Colonic mucosa (tissue), 4 donors: ENCODE measurements around the gene DHRS7C. TPM values are rescaled to one million over a fixed set of nuclear protein-coding genes. Genes with fewer than 3 reads are reported as not detected.

ENCODE experiments used
- DNase-seq: peaks from one replicate; pipeline ENCODE4 v3.0.0-alpha.2; 2020
- H3K27ac ChIP-seq: fragments of 200-600 bp; one replicate; pipeline ENCODE4 v1.8.0; 2021
- H3K27me3 ChIP-seq: fragments of 200-600 bp; one replicate; pipeline ENCODE4 v1.8.0; 2021
- H3K36me3 ChIP-seq: fragments of 200-600 bp; one replicate; pipeline ENCODE4 v1.8.0; 2021
- H3K4me1 ChIP-seq: fragments of 200-600 bp; one replicate; pipeline ENCODE4 v1.8.0; 2021; ENCODE audit warnings: mild to moderate bottlenecking
- H3K4me3 ChIP-seq: fragments of 200-600 bp; one replicate; pipeline ENCODE4 v1.8.0; 2021
- H3K9ac ChIP-seq, 2 donors: one replicate each; pipeline ENCODE4 v1.7.0; 2013; ENCODE audit warnings: control low read depth in 2 of 2, low read depth in 2 of 2, low read length in 2 of 2
- H3K9me3 ChIP-seq: fragments of 200-600 bp; one replicate; pipeline ENCODE4 v1.8.0; 2021
- CTCF ChIP-seq: fragments of 200-600 bp; IDR thresholded peaks from one replicate; pipeline ENCODE4 v1.8.0; 2022; ENCODE audit warnings: antibody characterized with exemption, mild to moderate bottlenecking
- intact Hi-C: fragments of 100-400 bp; cut with DNase I; formaldehyde crosslinking; loops from one replicate; pipeline ENCODE4 v1.14.1; 2022
- total RNA-seq, 2 donors: library from RNA; stranded (reverse); fragmentation: NEBNext Ultra II Directional in 1 of 2; extraction: Animal tissue kit (Norgen Biotek cat#: 25700) in 1 of 2; gene quantifications; one replicate each; pipeline ENCODE4 v1.2.1, GENCODE V29; 2021
- donor health status: healthy.
- donor health status: DM: no; HTN: no; CAD: no.
- donor health status: DM: no; HTN: no; CAD: no.

Gene DHRS7C
- total RNA-seq, 2 donors from 2014 or later: 0.40 TPM; not detected in 1

GRCh38 chr17:9814337-9814945 lies 23.0 kb upstream of the DHRS7C start:
- no peaks in the 10 kb centered on the region for H3K27me3 ChIP-seq
- H3K4me3 ChIP-seq: no peak overlapping the region
- DNase-seq: no peak
- intact Hi-C loops: no loop called here
- no peak overlapping the region for H3K27ac ChIP-seq
- no peak for TF ChIP-seq CTCF
- H3K9ac ChIP-seq: no peak overlapping the region
- no peaks in the 10 kb centered on the region for H3K9me3 ChIP-seq
- no peaks in the 10 kb centered on the region for H3K4me1 ChIP-seq
- H3K36me3 ChIP-seq: no peaks in the 10 kb centered on the region

- H3K27ac ChIP-seq: no peak overlapping the region
- H3K36me3 ChIP-seq: no peaks in the 10 kb centered on the region
- intact Hi-C loops: no loop called here
- no peaks in the 10 kb centered on the region for H3K27me3 ChIP-seq
- no peaks in the 10 kb centered on the region for H3K4me1 ChIP-seq
- no peak overlapping the region for H3K4me3 ChIP-seq
- H3K9ac ChIP-seq: no peak overlapping the region
- DNase-seq: no peak
- TF ChIP-seq CTCF: no peak
- no peaks in the 10 kb centered on the region for H3K9me3 ChIP-seq
Observed at GRCh38 chr17:9813166-9813565, 21.8 kb upstream of the DHRS7C start.

- intact Hi-C loops: no loop called here
- DNase-seq: no peak
- no peak for TF ChIP-seq CTCF
Observed at GRCh38 chr17:9811537-9811936, 20.1 kb upstream of the DHRS7C start.

GRCh38 chr17:9811086-9811485 lies 19.7 kb upstream of the DHRS7C start:
- Histone ChIP-seq H3K9ac (no peak overlapping the region), H3K36me3 (no peaks in the 10 kb centered on the region), H3K27me3 (no peaks in the 10 kb centered on the region), H3K4me3 (no peak overlapping the region), H3K27ac (no peak overlapping the region), H3K9me3 (no peaks in the 10 kb centered on the region), H3K4me1 (no peaks in the 10 kb centered on the region)
- intact Hi-C loops: no loop called here
- no peak for DNase-seq
- no peak for TF ChIP-seq CTCF

More at GRCh38 chr17:9811537-9811936, 20.1 kb upstream of the DHRS7C start:
- Histone ChIP-seq H3K4me3 (no peak overlapping the region), H3K9ac (no peak overlapping the region), H3K27me3 (no peaks in the 10 kb centered on the region), H3K9me3 (no peaks in the 10 kb centered on the region), H3K36me3 (no peaks in the 10 kb centered on the region), H3K4me1 (no peaks in the 10 kb centered on the region), H3K27ac (no peak overlapping the region)

- no peak overlapping the region for H3K27ac ChIP-seq
- H3K27me3 ChIP-seq: no peaks in the 10 kb centered on the region
- no peaks in the 10 kb centered on the region for H3K36me3 ChIP-seq
- no peaks in the 10 kb centered on the region for H3K4me1 ChIP-seq
- no peak for DNase-seq
- no peak overlapping the region for H3K9ac ChIP-seq
- no peak overlapping the region for H3K4me3 ChIP-seq
- intact Hi-C loops: no loop called here
- H3K9me3 ChIP-seq: no peaks in the 10 kb centered on the region
- no peak for TF ChIP-seq CTCF
Observed at GRCh38 chr17:9810100-9810949, 18.9 kb upstream of the DHRS7C start.
